CD4-positive, alpha-beta T cell (primary cell): ENCODE data around the gene PLXDC1. TPM values are rescaled to one million over a fixed set of nuclear protein-coding genes. Genes with fewer than 3 reads are reported as not detected.
"Not testable (repeated sequence)": the region's sequence is repeated elsewhere in the genome, so short reads cannot be mapped to it uniquely, and the experiment has no call there.

Source experiments
- ATAC-seq: fragments of 200-7000 bp; cut with Tn5 transposase; one replicate; pipeline ENCODE4 v1.10.0; 2022; ENCODE audit warnings: mild to moderate bottlenecking; ENCODE audit not compliant: poor library complexity
- CTCF ChIA-PET: fragments of 350-600 bp; sonication (Branson Sonifier 250); formaldehyde crosslinking; loops from one replicate; lab custom pipeline; 2021; ENCODE audit warnings: antibody characterized with exemption, inconsistent platforms; lab: Charles Lee
- POLR2A ChIA-PET: fragments of 350-600 bp; sonication (Branson Sonifier 250); formaldehyde crosslinking; loops from one replicate; lab custom pipeline; 2021; ENCODE audit warnings: antibody characterized with exemption, inconsistent platforms; lab: Charles Lee
- DNase-seq, 14 experiments: peaks; one replicate each; pipeline ENCODE4 v3.0.0-alpha.2; 2013 to 2020; ENCODE audit warnings: mixed read lengths in 2 of 14
- H3K27ac ChIP-seq, 2 donors: one replicate each; pipeline versions ENCODE4 v1.5.1 to v1.7.0; 2013; ENCODE audit warnings: low read length in 2 of 2, low read depth in 1 of 2, mild to moderate bottlenecking in 1 of 2
- H3K27me3 ChIP-seq, 2 experiments: 1 replicate in 1 of 2; 2 replicates in 1 of 2; pipeline versions ENCODE4 v1.6.1 to v1.7.0; 2013; ENCODE audit warnings: low read length in 2 of 2, control low read depth in 1 of 2, mild to moderate bottlenecking in 1 of 2, moderate library complexity in 1 of 2; ENCODE audit not compliant: insufficient read depth in 2 of 2, control insufficient read depth in 1 of 2
- H3K36me3 ChIP-seq: one replicate; pipeline ENCODE4 v1.6.1; 2013; ENCODE audit warnings: low read length, control low read depth; ENCODE audit not compliant: insufficient read depth
- H3K4me1 ChIP-seq: one replicate; pipeline ENCODE4 v1.6.1; 2013; ENCODE audit warnings: low read length, control low read depth; ENCODE audit not compliant: insufficient read depth
- H3K4me3 ChIP-seq: one replicate; pipeline ENCODE4 v1.5.1; 2013; ENCODE audit warnings: mild to moderate bottlenecking, low read length, moderate library complexity
- H3K9me3 ChIP-seq, 2 experiments: 1 replicate in 1 of 2; 2 replicates in 1 of 2; pipeline versions ENCODE4 v1.6.1 to v1.7.0; 2013; ENCODE audit warnings: low read length in 2 of 2, mild to moderate bottlenecking in 2 of 2, control low read depth in 1 of 2, moderate library complexity in 1 of 2; ENCODE audit not compliant: control insufficient read depth in 1 of 2, insufficient read depth in 1 of 2
- H3K27ac Mint-ChIP-seq: one replicate; pipeline ENCODE4 v1.8.0; 2020; ENCODE audit warnings: mixed read lengths
- H3K27me3 Mint-ChIP-seq: one replicate; pipeline ENCODE4 v1.8.0; 2021; ENCODE audit warnings: mixed read lengths
- H3K36me3 Mint-ChIP-seq: one replicate; pipeline ENCODE4 v1.8.0; 2021; ENCODE audit warnings: low read depth, mixed read lengths
- H3K4me1 Mint-ChIP-seq: one replicate; pipeline ENCODE4 v1.8.0; 2021; ENCODE audit warnings: low read depth, mixed read lengths
- H3K4me3 Mint-ChIP-seq: one replicate; pipeline ENCODE4 v1.8.0; 2020; ENCODE audit warnings: mild to moderate bottlenecking, mixed read lengths
- H3K9me3 Mint-ChIP-seq: one replicate; pipeline ENCODE4 v1.8.0; 2020; ENCODE audit warnings: mixed read lengths
- intact Hi-C, 2 experiments: fragments of 100-400 bp; cut with DNase I in 1 of 2; cut with micrococcal nuclease in 1 of 2; formaldehyde crosslinking; loops; one replicate each; pipeline versions ENCODE4 v1.15.1 to v1.9.0; 2023 to 2025; cut with DNase I, micrococcal nuclease
- total RNA-seq, 174 experiments: library from RNA in 2 of 174; stranded (reverse) in 2 of 174; gene quantifications; one replicate each; pipeline ENCODE4 v1.2.3 and lab custom pipeline; 2021 to 2026
- TF ChIP-seq, protein P1 (sequence below): fragments of 200-600 bp; IDR thresholded peaks from one replicate; pipeline ENCODE4 v1.8.0; 2022; ENCODE audit warnings: antibody characterized with exemption, mild to moderate bottlenecking

PLXDC1 gene
- total RNA-seq, 2 experiments from 2014 or later, result 66.7 to 67.6 TPM

DNA sequence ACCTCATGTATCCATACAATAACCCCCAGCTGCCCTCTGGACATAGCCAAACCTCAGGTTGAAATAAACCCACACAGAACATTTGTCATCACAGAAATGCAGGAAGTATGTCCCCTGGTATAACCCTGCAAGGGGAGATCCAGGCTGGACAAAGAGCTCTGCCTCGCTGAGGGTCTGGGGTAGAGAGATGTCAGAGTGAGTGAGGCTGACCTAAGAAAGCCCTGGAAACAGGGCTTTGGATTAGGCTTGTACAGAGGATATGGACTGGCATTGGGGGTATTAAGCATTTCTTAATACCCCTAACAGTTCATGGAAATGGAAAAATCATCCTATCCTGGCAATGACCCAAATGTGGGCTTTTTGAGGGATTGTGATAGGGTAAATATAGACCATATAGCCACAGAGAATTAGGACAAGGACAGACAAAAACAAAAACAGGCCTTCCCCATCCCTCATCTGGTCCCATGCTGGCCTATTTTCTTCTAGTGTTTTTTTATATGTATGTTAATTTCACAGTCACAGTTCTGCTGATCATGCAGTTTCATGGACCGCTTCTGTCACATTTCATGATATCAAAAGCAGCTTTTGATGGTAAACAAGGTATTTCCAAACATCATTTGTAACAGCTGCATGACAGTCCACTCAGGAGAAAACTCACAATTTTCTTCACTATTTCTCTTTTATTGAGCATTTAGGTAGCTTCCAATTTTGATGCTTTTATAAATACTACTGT lies 26.1 kb downstream of the PLXDC1 start:
- Histone ChIP-seq H3K27me3 (no peaks in the 10 kb centered on the region), H3K4me1 (no peaks in the 10 kb centered on the region), H3K27ac (no peak overlapping the region), H3K36me3 (no peaks in the 10 kb centered on the region), H3K9me3 (no peaks in the 10 kb centered on the region), H3K4me3 (no peak overlapping the region)
- CTCF ChIA-PET, result no interaction called here
- no peaks in the 10 kb centered on the region for H3K9me3 Mint-ChIP-seq
- intact Hi-C loops, result loop anchor here in 1 of 2 experiments (5.0 kb wide), 1 partner anchor 33 kb away; no protein-coding TSS in a partner anchor
- no peaks in the 10 kb centered on the region for H3K27me3 Mint-ChIP-seq
- DNase-seq (no peak), ATAC-seq (no peak)
- peaks cover 9% of the 10 kb centered on the region for H3K36me3 Mint-ChIP-seq
- no peak overlapping the region for H3K27ac Mint-ChIP-seq
- peaks cover 7% of the 10 kb centered on the region for H3K4me1 Mint-ChIP-seq
- POLR2A ChIA-PET, result interaction anchor here (0.7 kb wide), 1 partner anchor 32 kb away, joined by 4 read pairs; no protein-coding TSS in a partner anchor
- TF ChIP-seq, protein P1, sequence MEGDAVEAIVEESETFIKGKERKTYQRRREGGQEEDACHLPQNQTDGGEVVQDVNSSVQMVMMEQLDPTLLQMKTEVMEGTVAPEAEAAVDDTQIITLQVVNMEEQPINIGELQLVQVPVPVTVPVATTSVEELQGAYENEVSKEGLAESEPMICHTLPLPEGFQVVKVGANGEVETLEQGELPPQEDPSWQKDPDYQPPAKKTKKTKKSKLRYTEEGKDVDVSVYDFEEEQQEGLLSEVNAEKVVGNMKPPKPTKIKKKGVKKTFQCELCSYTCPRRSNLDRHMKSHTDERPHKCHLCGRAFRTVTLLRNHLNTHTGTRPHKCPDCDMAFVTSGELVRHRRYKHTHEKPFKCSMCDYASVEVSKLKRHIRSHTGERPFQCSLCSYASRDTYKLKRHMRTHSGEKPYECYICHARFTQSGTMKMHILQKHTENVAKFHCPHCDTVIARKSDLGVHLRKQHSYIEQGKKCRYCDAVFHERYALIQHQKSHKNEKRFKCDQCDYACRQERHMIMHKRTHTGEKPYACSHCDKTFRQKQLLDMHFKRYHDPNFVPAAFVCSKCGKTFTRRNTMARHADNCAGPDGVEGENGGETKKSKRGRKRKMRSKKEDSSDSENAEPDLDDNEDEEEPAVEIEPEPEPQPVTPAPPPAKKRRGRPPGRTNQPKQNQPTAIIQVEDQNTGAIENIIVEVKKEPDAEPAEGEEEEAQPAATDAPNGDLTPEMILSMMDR, result no peak
- no peak overlapping the region for H3K4me3 Mint-ChIP-seq

DNA sequence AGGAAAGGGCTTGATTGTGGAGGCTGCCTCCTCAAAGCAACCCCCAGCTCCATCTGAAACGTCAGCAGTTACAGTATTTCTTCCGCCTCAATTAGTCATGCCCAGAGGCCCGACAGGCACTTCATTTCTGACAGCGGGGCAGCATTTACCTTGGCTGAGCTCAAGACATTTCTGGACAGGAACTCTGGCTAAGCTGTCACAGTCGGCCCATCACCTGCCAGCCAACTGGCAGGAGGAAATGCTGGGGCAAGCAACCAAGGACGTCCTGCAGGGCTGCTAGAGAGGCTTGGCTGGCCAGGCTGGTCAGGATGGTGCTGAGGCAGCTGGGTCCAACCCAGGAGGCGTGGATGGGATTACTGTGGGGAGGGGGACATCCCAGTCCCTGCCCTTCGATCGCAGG lies 27.8 kb downstream of the PLXDC1 start:
- Histone ChIP-seq H3K4me1 (no peaks in the 10 kb centered on the region), H3K27ac (no peak overlapping the region), H3K27me3 (no peaks in the 10 kb centered on the region), H3K9me3 (no peaks in the 10 kb centered on the region), H3K36me3 (no peaks in the 10 kb centered on the region), H3K4me3 (no peak overlapping the region)
- Mint-ChIP-seq H3K9me3 (no peaks in the 10 kb centered on the region), H3K4me3 (no peak overlapping the region), H3K27ac (no peak overlapping the region), H3K4me1 (peaks cover 9% of the 10 kb centered on the region), H3K36me3 (peaks cover 4% of the 10 kb centered on the region), H3K27me3 (no peaks in the 10 kb centered on the region)
- TF ChIP-seq, protein P1, result no peak
- POLR2A ChIA-PET, result no interaction called here
- intact Hi-C loops, result no loop called here
- ATAC-seq (no peak), DNase-seq (no peak)
- CTCF ChIA-PET, result no interaction called here

DNA sequence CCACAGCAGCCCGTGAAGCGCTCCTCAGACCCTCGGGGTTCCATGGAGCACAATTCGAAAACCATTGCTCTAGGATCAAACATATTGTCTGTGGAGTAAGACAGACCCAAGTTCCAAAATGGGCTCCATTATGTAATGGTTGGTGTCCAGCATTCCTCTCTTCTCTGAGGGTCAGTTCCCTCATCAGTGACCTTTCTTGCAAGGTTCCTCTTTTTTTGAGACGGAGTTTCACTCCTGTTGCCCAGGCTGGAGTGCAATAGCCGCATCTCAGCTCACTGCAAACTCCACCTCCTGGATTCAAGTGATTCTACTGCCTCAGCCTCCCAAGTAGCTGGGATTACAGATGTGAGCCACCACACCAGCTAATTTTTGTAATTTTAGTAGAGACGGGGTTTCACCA lies 28.4 kb downstream of the PLXDC1 start:
- no peaks in the 10 kb centered on the region for H3K36me3 ChIP-seq
- no peak overlapping the region for H3K27ac ChIP-seq
- no peak overlapping the region for H3K4me3 ChIP-seq
- Mint-ChIP-seq H3K9me3 (no peaks in the 10 kb centered on the region), H3K27me3 (no peaks in the 10 kb centered on the region), H3K4me1 (peaks cover 14% of the 10 kb centered on the region), H3K4me3 (no peak overlapping the region), H3K27ac (no peak overlapping the region), H3K36me3 (peaks cover 4% of the 10 kb centered on the region)
- no peaks in the 10 kb centered on the region for H3K27me3 ChIP-seq
- ChIA-PET POLR2A (no interaction called here), CTCF (no interaction called here)
- TF ChIP-seq, protein P1, result no peak
- ATAC-seq (no peak), DNase-seq (no peak)
- no peaks in the 10 kb centered on the region for H3K9me3 ChIP-seq
- H3K4me1 ChIP-seq, result no peaks in the 10 kb centered on the region
- intact Hi-C loops, result no loop called here

DNA sequence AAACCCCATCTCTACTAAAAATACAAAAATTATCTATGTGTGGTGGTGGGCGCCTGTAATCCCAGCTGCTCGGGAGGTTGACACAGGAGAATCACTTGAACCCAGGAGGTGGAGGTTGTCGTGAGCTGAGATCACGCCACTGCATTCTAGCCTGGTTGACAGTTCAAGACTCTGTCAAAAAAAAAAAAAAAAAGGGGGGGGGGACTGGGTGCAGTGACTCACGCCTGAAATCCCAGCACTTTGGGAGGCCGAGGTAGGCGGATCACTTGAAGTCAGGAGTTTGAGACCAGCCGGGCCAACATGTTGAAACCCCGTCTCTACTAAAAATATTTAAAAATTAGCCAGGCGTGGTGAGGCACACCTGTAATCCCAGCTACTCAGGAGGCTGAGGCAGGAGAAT lies 29.5 kb downstream of the PLXDC1 start:
- DNase-seq, H3K27ac ChIP-seq, ATAC-seq, H3K4me1 ChIP-seq, H3K9me3 Mint-ChIP-seq, H3K27ac Mint-ChIP-seq, H3K9me3 ChIP-seq, H3K36me3 ChIP-seq, H3K4me3 ChIP-seq, intact Hi-C loops, POLR2A ChIA-PET, H3K36me3 Mint-ChIP-seq, H3K4me3 Mint-ChIP-seq, H3K27me3 Mint-ChIP-seq, H3K27me3 ChIP-seq: not testable (repeated sequence)
- H3K4me1 Mint-ChIP-seq, result peaks cover 15% of the 10 kb centered on the region
- CTCF ChIA-PET, result interaction anchor here (0.9 to 1.3 kb wide), 3 partner anchors 13 to 43 kb away, joined by 3 to 4 read pairs (median 3); no protein-coding TSS in a partner anchor
